IMR-90 (cell line): ENCODE measurements around the gene SLC39A2. TPM values are rescaled to one million over a fixed set of nuclear protein-coding genes. Genes with fewer than 3 reads are reported as not detected.
"Not testable (repeated sequence)": the region's sequence is repeated elsewhere in the genome, so short reads cannot be mapped to it uniquely, and the experiment has no call there.

Source experiments
- ATAC-seq: fragments of 200-7000 bp; cut with Tn5 transposase; 2 replicates; pipeline ENCODE4 v1.9.1; 2020; ENCODE audit warnings: low read depth, mild to moderate bottlenecking, moderate library complexity
- BruUV-seq: library from RNA; stranded (reverse); fragments of 400-500 nt; replicated peaks from 2 replicates; lab custom pipeline; 2021; lab: Mats Ljungman, UMichigan
- CTCF ChIA-PET: fragments of 300-600 bp; formaldehyde crosslinking; extraction: SDS; loops from one replicate; lab custom pipeline; 2021; ENCODE audit warnings: antibody characterized with exemption; lab: Yijun Ruan, JAX
- POLR2A ChIA-PET: fragments of 300-600 bp; sonication (Branson Sonifier 250); formaldehyde crosslinking; loops from one replicate; lab custom pipeline; 2022; ENCODE audit warnings: antibody characterized with exemption; ENCODE audit not compliant: unreplicated experiment; lab: Charles Lee
- DNase-seq: peaks from one replicate; pipeline ENCODE4 v3.0.0; 2013
- H2AFZ ChIP-seq: replicated peaks from 2 replicates; pipeline ENCODE3; 2013; ENCODE audit warnings: low read length, mild to moderate bottlenecking; ENCODE audit not compliant: poor library complexity
- H2AK5ac ChIP-seq: 2 replicates; pipeline ENCODE4 v1.6.1; 2013; ENCODE audit warnings: low read depth, low read length, inconsistent platforms
- H2AK9ac ChIP-seq: replicated peaks from 2 replicates; pipeline ENCODE3; 2013; ENCODE audit warnings: mild to moderate bottlenecking, low read depth, low read length, moderate library complexity; ENCODE audit not compliant: poor library complexity
- H2BK120ac ChIP-seq: 2 replicates; pipeline ENCODE4 v1.6.1; 2013; ENCODE audit warnings: low read depth, low read length, inconsistent platforms
- H2BK15ac ChIP-seq: 3 replicates; pipeline ENCODE4 v1.6.1; 2013; ENCODE audit warnings: low read depth, low read length, inconsistent platforms
- H2BK20ac ChIP-seq: 2 replicates; pipeline ENCODE4 v1.6.1; 2013; ENCODE audit warnings: low read depth, mild to moderate bottlenecking, inconsistent platforms, low read length, moderate library complexity
- H2BK5ac ChIP-seq: 2 replicates; pipeline ENCODE4 v1.6.1; 2013; ENCODE audit warnings: mild to moderate bottlenecking, low read depth, low read length, inconsistent platforms; ENCODE audit not compliant: poor library complexity, severe bottlenecking
- H3K14ac ChIP-seq: replicated peaks from 2 replicates; pipeline ENCODE4 v1.6.1; 2013; ENCODE audit warnings: low read depth, low read length, inconsistent platforms
- H3K18ac ChIP-seq: 2 replicates; pipeline ENCODE4 v1.6.1; 2013; ENCODE audit warnings: low read depth, low read length, control low read depth
- H3K23ac ChIP-seq: 2 replicates; pipeline ENCODE4 v1.6.1; 2013; ENCODE audit warnings: low read depth, low read length, inconsistent platforms
- H3K27ac ChIP-seq: 2 replicates; pipeline ENCODE4 v1.5.1; 2013; ENCODE audit warnings: mild to moderate bottlenecking, control low read depth, low read length; ENCODE audit not compliant: insufficient read depth
- H3K27me3 ChIP-seq: 2 replicates; pipeline ENCODE4 v1.6.1; 2013; ENCODE audit warnings: low read length; ENCODE audit not compliant: control insufficient read depth, insufficient read depth
- H3K36me3 ChIP-seq: 2 replicates; pipeline ENCODE4 v1.6.1; 2013; ENCODE audit warnings: low read length, mixed read lengths; ENCODE audit not compliant: control insufficient read depth, insufficient read depth
- H3K4ac ChIP-seq: 2 replicates; pipeline ENCODE4 v1.6.1; 2013; ENCODE audit warnings: low read depth, low read length, inconsistent platforms
- H3K4me1 ChIP-seq: 2 replicates; pipeline ENCODE4 v1.6.1; 2013; ENCODE audit warnings: low read length, mixed read lengths; ENCODE audit not compliant: control insufficient read depth, insufficient read depth
- H3K4me2 ChIP-seq: 2 replicates; pipeline ENCODE4 v1.6.1; 2013; ENCODE audit warnings: low read depth, mild to moderate bottlenecking, control low read depth, low read length, moderate library complexity
- H3K4me3 ChIP-seq: 2 replicates; pipeline ENCODE4 v1.5.1; 2013; ENCODE audit warnings: low read depth, mild to moderate bottlenecking, control low read depth, low read length, moderate library complexity; ENCODE audit not compliant: insufficient read depth
- H3K56ac ChIP-seq: 2 replicates; pipeline ENCODE4 v1.6.1; 2013; ENCODE audit warnings: low read length, inconsistent platforms; ENCODE audit not compliant: insufficient read depth; ENCODE audit errors: extremely low read depth
- H3K79me1 ChIP-seq, 2 experiments: 2 replicates each; pipeline ENCODE4 v1.6.1; 2013; ENCODE audit warnings: low read length in 2 of 2, inconsistent platforms in 1 of 2, low read depth in 1 of 2
- H3K9ac ChIP-seq: 2 replicates; pipeline ENCODE4 v1.6.1; 2013; ENCODE audit warnings: low read depth, low read length, control low read depth
- H3K9me1 ChIP-seq: 2 replicates; pipeline ENCODE4 v1.6.1; 2013; ENCODE audit warnings: low read length, inconsistent platforms; ENCODE audit not compliant: insufficient read depth
- H3K9me3 ChIP-seq: 2 replicates; pipeline ENCODE4 v1.6.1; 2013; ENCODE audit warnings: low read length; ENCODE audit not compliant: control insufficient read depth, insufficient read depth
- H4K20me1 ChIP-seq: 2 replicates; pipeline ENCODE4 v1.6.1; 2013; ENCODE audit warnings: low read length, inconsistent platforms; ENCODE audit not compliant: insufficient read depth
- H4K5ac ChIP-seq: 2 replicates; pipeline ENCODE4 v1.6.1; 2013; ENCODE audit warnings: mild to moderate bottlenecking, low read depth, low read length, control low read depth
- H4K8ac ChIP-seq, 2 experiments: 2 replicates each; pipeline ENCODE4 v1.6.1; 2013; ENCODE audit warnings: low read depth in 2 of 2, low read length in 2 of 2, control low read depth in 1 of 2, inconsistent platforms in 1 of 2
- H4K91ac ChIP-seq: 2 replicates; pipeline ENCODE4 v1.6.1; 2013; ENCODE audit warnings: low read depth, low read length, inconsistent platforms; ENCODE audit not compliant: insufficient read depth
- RCOR1 ChIP-seq: IDR thresholded peaks from 2 replicates; pipeline ENCODE4 v1.6.1; 2012; ENCODE audit warnings: mild to moderate bottlenecking, low read length, improper control_type of control experiment; ENCODE audit not compliant: insufficient replicate concordance
- WGBS, 2 experiments: methylation state at CpG; one replicate each; pipeline versions ENCODE4 v1.1.5 to v1.1.7; 2013; ENCODE audit warnings: missing lambda C conversion rate in 2 of 2; ENCODE audit not compliant: insufficient read length in 1 of 2; ENCODE audit errors: extremely low coverage in 2 of 2; 5-methylcytosine and 5-hydroxymethylcytosine counted together
- dilution Hi-C: fragments of 300-500 bp; cut with HindIII; formaldehyde crosslinking; loops from one replicate; pipeline ENCODE4 v1.14.3; 2018; ENCODE audit warnings: low sequenced_read_pairs; ENCODE audit not compliant: unreplicated experiment
- in situ Hi-C: fragments of 300-500 bp; cut with MboI; formaldehyde crosslinking; loops from 3 replicates; pipeline ENCODE4 v1.14.3; 2019; ENCODE audit warnings: low sequenced_read_pairs, inconsistent platforms, mixed read lengths
- intact Hi-C: fragments of 100-400 bp; cut with micrococcal nuclease; formaldehyde crosslinking; loops from 2 replicates; pipeline ENCODE4 v1.10.0; 2022
- polyA plus RNA-seq, 3 experiments: library from polyadenylated mRNA; depleted of rRNA; stranded (reverse); fragments of >200 nt; gene quantifications; 2 replicates each; pipeline ENCODE4 v1.2.3, GENCODE V29; 2012; ENCODE audit warnings: low replicate concordance in 1 of 3
- total RNA-seq: library from RNA; depleted of rRNA; stranded (reverse); fragments of >200 nt; gene quantifications from 2 replicates; pipeline ENCODE4 v1.2.3, GENCODE V29; 2012
- TF ChIP-seq, protein P1 (sequence below): conservative IDR thresholded peaks from 2 replicates; pipeline ENCODE4 v1.5.1; 2012; ENCODE audit warnings: mild to moderate bottlenecking, low read depth, low read length, improper control_type of control experiment

Gene SLC39A2
- total and polyA plus RNA-seq, 2 of the 4 experiments (the other 2 are of a cell fraction) = not detected

DNA sequence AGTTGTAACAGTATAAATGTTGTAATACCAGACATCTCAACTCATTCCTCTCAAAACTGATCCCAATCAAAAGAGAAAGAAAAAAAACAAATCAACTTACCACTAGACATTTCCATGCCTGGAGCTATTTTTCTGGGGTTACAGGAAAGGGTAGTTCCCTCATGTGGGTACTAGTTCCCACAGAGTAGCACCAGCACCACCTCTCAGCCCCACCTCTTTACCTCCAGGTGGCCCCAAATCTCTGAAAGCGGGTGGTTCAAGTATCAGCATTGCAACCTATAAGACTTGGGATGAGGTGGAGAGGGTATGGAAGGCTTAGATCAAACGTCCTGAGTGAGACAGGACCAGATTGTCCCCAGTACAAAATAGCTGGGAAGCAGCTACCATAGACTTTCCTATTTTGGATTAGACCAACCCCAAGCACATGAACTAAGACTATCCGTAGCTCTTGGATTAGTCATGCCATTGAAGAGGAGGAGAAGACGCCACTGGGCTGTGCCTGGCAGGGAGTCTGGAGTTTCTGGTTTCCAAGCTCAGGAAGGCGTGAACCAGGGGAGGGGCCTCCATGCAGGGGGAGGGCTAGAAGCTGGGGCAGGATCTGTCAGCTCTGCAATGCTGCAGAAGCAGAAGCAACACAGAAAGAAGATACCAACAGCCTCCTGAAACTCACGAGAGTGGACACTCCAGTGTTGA lies at the start of gene SLC39A2 (continued):
- TF ChIP-seq, protein P1, sequence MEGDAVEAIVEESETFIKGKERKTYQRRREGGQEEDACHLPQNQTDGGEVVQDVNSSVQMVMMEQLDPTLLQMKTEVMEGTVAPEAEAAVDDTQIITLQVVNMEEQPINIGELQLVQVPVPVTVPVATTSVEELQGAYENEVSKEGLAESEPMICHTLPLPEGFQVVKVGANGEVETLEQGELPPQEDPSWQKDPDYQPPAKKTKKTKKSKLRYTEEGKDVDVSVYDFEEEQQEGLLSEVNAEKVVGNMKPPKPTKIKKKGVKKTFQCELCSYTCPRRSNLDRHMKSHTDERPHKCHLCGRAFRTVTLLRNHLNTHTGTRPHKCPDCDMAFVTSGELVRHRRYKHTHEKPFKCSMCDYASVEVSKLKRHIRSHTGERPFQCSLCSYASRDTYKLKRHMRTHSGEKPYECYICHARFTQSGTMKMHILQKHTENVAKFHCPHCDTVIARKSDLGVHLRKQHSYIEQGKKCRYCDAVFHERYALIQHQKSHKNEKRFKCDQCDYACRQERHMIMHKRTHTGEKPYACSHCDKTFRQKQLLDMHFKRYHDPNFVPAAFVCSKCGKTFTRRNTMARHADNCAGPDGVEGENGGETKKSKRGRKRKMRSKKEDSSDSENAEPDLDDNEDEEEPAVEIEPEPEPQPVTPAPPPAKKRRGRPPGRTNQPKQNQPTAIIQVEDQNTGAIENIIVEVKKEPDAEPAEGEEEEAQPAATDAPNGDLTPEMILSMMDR = no peak
- TF ChIP-seq RCOR1 = no peak

DNA sequence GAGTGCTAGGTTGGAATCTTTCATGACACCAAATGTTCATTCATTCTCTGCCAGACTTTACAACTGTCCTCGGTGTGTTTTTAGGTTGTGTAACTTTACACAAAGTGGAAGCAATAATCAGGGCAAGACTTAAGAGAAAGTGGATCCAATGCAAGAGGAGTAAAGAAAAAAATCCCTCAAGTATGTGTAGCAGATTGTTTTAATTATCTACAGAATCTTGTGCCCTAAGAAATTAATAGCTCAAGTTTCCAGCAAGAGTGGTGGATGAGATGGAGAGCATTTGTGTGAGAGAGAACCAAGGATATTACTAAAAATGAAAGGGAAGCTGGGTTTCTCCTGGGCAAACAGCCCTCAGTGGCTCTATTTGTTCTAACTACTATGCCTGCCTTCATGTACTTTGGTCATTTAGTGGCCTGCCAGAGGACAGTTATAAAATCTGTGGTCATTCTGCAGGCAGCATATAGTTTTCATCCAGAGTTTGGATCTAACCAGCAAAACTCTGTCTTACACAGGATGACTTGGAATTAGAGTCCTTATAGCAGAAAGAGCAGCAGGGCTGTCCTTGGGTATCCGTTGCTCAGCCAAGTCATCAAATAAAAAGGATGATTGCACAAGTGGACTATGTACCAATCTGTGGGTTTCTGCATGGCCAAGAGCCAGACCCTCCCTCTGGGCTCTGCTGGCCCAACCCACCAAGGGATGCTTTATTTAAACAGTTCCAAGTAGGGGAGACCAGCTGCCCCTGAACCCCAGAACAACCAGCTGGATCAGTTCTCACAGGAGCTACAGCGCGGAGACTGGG lies 44.2 kb upstream of the SLC39A2 start, which contains the start of gene RNASE2:
Gene RNASE2, plus strand, starts transcription at position 752 of the 802 bp plus-strand sequence. CDS start 285 bp downstream, outside the sequence.
- H3K36me3 ChIP-seq, POLR2A ChIA-PET, H2BK15ac ChIP-seq, H2BK5ac ChIP-seq, BruUV-seq, H3K4me2 ChIP-seq, H2BK20ac ChIP-seq, H3K4ac ChIP-seq, dilution Hi-C loops, in situ Hi-C loops, H3K79me1 ChIP-seq, H3K23ac ChIP-seq, DNase-seq, H3K4me1 ChIP-seq, H3K27ac ChIP-seq, H3K27me3 ChIP-seq, intact Hi-C loops, H3K9me3 ChIP-seq, CTCF ChIA-PET, ATAC-seq, H3K56ac ChIP-seq, H3K14ac ChIP-seq, H3K9ac ChIP-seq, H2BK120ac ChIP-seq, H4K8ac ChIP-seq, H2AK9ac ChIP-seq, H4K91ac ChIP-seq, H2AFZ ChIP-seq, H4K20me1 ChIP-seq, H3K9me1 ChIP-seq, H3K4me3 ChIP-seq, H2AK5ac ChIP-seq, H4K5ac ChIP-seq, H3K18ac ChIP-seq: not testable (repeated sequence)
- 60% methylated on average over 1 of the region's 4 CpGs; no CpG with 5 or more reads in 1 of the 2 experiments for WGBS, 2 experiments
